ENCODE results near the gene HOXB2.

GRCh38 chr17:48530887-48531272 lies 14.0 kb downstream of the HOXB2 start, which contains the start of gene HOXB1:
- TF ChIP-seq MED1 (CRISPR knock-in tag; IDR thresholded peaks at IDR 0.05; ENCODE audit: borderline replicate concordance) (no peak), CBX1 (IDR thresholded peaks at IDR 0.05; ENCODE audit: low read depth) (no peak), HMGN3 (IDR thresholded peaks at IDR 0.05; ENCODE audit: borderline replicate concordance, extremely low read depth, insufficient read length, low read depth, low read length) (no peak), TBP (optimal IDR thresholded peaks at IDR 0.05; ENCODE audit: low read depth, low read length) (no peak), EP300 (IDR thresholded peaks at IDR 0.05; ENCODE audit: low read length) (no peak)
